ENCODE data around the gene PREPL.
"Not testable (repeated sequence)": the region's sequence is repeated elsewhere in the genome, so short reads cannot be mapped to it uniquely, and the experiment has no call there.

The PREPL gene

DNA sequence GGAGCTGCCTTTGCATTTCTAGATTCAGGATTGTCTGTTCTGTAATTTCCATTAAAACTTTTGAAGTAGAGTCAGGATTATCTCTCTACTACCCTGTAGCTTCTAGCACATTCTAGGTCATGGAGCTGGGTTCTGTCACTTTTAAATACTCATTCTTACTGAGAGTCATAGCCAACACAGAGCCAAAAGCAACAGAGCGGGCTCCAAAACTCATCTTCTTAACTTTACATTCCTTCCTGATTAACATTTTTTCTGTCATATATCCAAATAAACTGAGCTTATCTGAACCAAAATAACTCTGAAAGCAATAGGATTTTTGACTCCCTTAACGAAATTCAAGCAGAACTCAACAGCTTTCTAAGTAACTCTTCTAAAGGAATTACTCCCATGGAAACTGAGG, 12.9 kb downstream of the PREPL start:
- DNase-seq (ENCODE audit: low read depth in 2 of 2) = no peak

DNA sequence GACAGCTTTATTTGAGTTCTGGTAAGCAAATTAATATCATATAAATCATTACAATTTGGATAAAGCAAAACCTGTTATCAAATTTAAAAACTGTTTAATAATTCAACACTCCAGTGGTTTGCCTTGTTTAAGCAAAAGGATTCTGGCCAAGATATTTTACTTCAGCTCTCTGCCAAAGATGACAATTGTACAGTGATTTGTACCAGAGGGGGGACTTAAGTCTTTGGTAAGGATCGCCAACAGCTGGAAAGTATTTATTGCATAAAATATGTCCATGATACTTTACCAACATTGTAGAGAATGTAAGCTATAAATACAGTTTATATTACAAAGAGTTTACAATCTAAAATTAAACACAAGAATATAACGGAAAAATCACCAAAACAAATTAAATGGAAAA, 13.8 kb downstream of the PREPL start:
- DNase-seq (ENCODE audit: low read depth in 2 of 2) = no peak

DNA sequence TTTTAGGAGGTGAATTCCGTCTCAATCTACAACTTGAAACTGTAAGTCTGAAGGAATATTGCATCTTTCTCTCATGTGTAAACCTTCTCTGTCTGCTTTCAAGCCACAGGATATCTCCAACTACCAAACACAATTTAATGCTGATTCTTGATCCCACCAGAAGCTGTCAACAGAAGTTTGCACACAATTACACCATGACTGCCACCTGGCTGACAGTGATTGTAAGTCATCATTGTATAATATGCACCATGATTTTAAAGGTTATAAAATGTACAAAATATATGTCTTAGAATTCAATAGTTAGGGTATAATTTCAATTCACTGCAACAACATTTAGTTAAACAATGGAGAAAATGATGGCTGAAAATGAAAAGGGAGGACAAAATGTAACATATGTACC, 18.4 kb downstream of the PREPL start:
- no peak for DNase-seq (ENCODE audit: low read depth in 2 of 2)

DNA sequence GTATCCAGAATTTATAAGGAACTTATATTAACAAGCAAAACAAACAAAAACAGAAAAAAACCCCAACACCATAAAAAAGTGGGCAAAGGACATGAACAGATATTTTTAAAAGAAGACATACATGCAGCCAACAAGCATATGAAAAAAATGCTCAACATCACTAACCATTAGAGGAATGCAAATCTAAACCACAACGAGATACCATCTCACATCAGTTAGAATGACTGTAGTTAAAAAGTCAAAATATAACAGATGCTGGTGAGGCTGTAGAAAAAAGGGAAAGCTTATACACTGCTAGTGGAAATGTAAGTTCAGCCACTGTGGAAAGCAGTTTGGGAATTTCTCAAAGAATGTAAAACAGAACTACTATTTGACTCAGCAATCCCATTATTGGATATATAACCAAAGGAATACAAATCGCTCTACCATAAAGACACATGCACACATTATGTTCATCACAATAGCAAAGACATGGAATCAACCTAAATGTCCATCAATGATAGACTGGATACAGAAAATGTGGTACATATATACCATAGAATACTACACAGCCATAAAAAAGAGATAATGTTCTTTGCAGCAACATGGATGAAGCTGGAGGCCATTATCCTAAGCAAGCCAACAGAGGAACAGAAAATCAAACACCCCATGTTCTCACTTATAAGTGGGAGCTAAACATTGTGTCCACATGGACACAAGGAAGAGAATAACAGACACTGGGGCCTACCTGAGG, 25.3 kb downstream of the PREPL start:
- no peak for DNase-seq (ENCODE audit: low read depth in 2 of 2)

DNA sequence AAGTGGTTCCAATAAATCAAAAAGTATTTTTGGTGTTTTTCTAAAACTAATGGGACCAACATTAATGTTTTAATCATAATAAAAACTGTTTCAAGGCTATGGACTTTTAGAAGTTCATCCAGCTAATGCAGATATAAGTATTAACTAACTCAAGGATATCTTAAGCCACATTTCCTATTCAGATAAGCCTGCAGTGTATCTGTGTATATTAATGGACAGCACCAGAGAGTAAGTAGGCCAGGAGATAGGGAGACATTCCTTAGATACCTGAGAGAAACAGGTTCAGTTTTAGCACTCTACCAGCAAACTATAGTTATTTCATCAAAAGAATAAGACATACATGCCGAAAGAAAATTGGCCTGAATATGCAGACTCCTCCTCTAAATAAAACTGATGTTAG, 27.3 kb downstream of the PREPL start:
- no peak for DNase-seq (ENCODE audit: low read depth in 2 of 2)

DNA sequence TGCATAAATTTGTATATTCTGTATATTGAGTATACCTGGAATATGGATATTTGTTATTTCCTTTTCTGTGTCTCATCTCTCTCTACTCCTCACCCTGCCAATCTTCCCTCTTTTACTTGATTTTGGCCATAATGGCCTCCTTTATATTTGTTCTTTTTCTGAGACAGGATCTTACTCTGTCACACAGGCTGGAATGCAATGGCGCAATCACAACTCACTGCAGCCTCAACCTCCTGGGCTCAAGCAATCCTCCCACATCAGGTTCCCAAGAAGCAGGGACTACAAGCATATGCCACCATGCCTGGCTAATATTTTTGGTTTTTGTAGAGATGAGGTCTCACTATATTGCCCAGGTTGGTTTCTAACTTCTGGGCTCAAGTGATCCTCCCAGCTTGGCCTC, 30.5 kb downstream of the PREPL start:
- no peak for DNase-seq (ENCODE audit: low read depth in 2 of 2)

DNA sequence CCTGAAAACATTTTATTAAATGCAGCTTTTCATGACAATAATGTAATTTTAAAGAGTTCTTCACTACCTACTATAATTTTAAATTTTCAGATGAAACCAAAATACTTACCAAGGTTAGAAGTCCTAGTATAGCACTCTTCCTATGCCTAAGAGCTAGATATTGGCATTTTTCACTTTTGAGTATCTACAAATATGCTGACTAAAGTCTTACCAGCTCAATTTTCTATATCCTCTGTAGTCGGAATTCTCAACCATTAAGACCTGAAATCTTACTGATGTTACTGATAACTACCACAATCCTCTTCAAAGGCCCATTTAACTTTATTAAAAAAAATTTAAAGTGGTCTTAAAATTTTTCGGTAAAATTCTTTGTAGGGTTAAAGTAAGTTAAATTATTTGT, 32.0 kb downstream of the PREPL start:
- DNase-seq (ENCODE audit: low read depth in 2 of 2) = no peak

DNA sequence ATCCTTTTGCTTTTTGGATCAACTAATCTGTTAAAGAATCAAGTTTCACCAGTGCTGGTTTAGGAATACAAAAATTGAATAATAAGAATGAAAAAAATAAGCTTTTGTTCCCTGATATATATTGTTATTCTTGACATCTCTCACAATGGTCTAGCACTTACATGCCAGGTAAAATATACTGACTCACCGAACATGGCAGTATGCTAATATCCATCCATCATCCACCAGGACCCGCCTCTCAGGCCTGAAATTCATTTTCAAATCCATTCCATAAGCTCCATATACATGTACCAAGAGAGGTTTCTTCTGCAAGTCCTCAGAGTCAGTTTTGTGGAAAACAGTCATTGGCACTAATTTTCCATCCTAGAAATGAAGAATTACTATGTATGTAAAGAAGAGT, 32.5 kb downstream of the PREPL start:
- DNase-seq (ENCODE audit: low read depth in 2 of 2) = no peak

DNA sequence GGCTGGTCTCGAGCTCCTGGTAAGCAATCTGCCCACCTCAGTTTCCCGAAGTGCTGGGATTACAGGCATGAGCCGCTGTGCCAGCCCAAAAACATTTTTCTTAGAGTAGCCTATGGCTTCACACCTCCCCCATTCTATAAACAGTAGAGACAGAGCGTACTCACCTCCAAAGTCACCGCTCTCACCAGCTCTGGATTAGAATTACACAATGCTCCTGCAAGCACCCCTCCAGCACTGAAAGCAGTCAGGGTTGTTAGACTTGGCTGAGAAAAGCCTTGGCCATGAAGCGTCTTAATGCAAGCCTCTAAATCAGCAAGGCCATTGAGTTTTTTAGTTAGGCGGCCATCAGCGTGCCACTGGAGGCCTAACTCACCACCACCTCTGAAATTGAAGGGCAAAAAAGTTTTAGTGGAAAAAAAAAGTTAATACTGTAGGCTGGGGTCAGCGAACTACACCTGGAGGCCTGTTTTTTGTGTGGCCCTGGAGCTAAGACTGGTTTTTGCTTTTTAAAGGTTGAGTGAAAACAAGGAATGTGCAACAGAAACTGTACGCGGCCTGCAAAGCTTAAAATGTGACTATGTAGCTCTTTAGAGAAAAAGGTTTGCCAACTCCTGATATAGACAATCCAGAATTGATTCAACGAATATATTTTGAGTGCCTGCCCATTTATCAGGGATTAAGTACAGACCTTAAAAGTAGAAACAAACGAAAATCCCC, 34.6 kb downstream of the PREPL start:
- no peak for DNase-seq (ENCODE audit: low read depth in 2 of 2)

DNA sequence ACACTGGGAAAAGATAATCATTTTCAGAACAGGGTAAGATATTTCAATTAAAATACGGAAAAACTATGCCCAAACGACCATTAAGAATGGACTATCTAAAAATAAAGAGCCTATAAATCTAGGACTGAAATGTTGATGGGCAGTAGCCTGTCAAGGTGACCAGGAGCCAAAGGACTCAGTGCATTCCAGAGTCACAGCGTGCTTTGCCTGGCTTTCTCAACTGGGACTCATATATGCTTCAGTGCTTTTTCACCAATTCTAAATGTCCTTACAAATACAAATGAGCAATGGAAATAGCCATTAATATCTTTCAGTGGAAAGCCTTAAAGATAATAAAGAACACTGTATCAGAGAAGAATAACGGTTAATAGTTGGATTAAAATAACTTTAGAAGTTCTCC, 35.4 kb downstream of the PREPL start:
- DNase-seq (ENCODE audit: low read depth in 2 of 2) = no peak

DNA sequence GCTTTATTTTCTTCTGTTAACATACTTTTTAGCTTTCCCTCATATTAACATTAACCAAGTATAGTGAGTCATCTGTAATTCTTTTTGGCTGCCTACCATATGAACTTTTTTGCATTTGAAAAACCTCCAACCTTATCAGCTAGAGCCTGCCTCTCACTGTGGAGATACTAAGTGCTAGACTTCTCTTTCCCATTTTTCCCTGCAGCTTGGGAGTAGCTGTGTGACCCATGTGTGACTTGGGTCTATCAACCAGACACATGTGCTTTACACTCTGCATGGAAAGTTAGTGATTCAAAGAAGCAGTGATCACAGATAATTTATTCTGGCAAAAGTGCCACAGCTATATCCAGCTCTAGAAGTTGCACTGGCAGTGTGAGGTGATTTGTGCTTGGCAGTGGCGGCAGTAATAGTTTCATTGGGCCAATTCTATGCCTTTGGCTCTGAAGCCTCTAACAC, 36.3 kb downstream of the PREPL start:
- DNase-seq (ENCODE audit: low read depth in 2 of 2) = no peak

DNA sequence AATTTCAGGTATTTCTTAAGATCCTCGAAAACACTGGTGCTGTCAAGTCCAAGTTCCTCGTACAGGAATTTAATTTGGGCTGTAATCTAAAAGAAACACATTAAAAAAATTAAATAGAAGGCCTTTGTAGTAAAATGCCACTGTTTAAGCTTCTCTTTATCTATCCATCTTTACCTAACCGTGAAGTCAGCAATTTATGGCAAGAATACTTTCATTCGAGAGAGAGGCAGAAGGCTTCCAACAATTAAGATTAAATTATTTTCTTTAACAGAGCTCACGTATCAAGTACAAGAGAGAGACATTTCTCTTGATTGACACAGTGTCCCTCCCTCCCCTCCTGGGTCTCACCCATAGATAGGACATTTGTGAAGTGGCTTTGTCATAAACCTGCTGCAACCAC, 39.9 kb downstream of the PREPL start:
- no peak for DNase-seq (ENCODE audit: low read depth in 2 of 2)

DNA sequence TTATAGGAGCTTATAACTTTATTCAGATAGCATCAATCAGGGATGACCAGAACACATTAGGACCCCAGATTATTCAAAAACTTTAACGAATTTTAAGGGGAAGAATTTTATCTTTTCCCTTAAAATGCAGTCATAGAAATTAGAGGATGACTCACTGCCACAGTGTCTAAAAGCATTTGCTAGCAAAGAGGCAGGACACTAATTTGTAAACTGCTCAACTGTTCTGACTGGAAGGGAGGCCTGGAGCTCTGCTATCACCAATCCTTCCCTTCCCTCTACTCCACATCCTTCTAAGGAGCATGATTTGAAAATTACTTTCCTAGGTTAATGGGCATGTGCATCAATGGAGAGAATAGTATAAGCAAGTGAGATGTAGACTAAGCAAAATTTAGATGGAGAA, 40.5 kb downstream of the PREPL start:
- DNase-seq (ENCODE audit: low read depth in 2 of 2) = no peak

DNA sequence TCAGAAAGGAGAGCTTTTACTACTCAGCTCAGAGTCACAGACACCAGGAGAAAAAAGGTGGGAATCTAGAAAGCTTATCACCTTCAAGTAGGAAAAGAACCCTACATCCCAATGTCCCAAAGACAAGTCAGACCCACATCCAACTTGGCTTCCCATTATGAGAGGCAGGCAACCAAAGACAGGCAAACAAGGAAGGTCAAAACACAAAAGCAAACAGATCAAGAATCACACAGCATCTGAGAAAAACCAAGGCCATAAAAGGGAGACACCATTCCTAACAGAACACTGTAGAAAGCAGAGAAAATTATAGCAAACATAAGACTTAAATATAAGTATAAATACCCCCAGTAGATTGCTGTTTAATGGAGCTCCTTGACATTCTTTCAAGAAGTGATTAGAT, 45.3 kb downstream of the PREPL start:
- no peak for DNase-seq (ENCODE audit: low read depth in 2 of 2)

DNA sequence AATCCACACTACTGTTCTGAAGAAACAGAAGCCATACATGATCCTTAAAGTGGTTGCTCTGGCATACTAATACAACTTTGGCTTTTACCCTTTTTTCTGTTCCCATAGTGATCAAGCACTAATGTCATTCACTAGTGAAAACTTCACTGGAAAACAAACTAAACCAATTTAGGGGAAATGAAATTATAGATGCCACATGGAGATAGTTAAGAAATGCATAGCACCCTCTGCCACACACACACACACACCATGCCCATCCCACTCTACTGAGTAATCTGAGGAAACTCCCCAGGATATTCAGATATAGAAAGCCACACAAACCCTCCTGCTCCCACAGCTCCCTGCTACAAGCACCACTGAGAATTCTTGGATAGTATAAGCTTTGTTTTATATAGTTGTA, 46.9 kb downstream of the PREPL start:
- DNase-seq (ENCODE audit: low read depth in 2 of 2) = no peak

DNA sequence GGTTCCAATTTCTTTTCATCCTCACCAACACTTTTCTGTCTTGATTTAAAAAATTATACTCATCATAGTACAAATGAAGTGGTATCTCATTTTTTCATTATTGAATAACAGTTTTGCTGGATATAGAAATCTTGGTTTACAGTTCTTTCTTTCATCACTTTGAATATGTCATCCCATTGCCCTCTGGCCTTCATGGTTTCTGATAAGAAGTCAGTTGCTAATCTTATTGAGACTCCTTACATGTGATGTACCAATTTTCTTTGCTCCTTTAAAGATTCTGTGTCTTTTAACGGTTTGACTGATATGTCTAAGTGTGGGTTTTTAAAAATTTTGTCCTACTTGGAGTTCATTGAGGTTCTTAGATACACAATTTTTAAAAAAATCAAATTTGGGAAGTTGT, 51.0 kb downstream of the PREPL start:
- DNase-seq (ENCODE audit: low read depth in 2 of 2) = no peak

DNA sequence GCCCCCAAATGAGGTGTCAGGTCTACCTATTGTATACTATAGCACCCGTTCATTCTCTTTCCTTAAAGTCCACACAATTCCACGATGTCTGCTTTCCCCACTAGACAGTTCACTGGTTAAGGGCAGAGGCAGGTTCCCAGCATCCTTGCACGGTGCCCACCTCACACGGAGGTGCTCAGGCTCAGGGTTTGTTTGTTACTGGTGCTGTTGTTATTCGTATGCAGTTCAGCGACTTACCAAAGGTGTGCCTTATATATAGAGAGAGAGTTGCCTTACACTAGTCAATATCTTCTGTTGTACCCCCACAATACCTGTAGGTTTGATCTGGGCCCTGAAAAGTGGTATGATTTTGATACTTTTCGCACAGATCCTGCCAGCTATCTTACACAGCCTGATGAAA, 55.4 kb downstream of the PREPL start:
- no peak for DNase-seq (ENCODE audit: low read depth in 2 of 2)

DNA sequence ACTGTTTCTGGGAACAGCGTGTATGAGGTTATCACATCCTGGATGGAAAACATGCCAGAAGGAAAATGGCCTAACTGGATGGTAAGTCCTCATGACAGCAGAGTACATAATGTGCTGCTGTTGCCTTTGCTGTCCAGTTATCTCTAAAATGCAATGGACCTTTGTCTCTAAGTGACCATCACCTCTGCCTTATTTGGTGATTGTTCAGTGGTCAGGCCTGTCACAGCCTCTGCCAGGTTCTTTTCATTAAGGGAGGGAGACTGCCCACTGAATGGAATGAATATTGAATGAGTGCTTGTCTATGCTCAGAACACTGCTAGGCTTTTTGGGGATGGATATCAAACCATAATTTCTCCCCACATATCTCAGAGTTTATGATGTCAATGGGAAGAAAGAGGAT, 57.0 kb downstream of the PREPL start:
- no peak for DNase-seq (ENCODE audit: low read depth in 2 of 2)

DNA sequence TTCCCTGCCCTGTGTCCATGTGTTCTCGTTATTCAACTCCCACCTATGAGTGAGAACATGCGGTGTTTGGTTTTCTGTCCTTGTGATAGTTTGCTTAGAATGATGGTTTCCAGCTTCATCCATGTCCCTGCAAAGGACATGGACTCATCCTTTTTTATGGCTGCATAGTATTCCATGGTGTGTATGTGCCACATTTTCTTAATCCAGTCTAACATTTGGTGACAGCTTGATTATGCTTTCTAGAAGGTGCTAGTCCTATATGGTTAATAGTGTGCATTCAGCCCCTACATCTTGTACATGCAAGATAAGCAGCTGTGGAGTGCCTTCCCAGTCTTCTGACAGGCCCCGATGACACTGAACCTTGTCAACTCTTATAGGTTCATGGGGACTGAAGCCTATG, 57.5 kb downstream of the PREPL start:
- DNase-seq (ENCODE audit: low read depth in 2 of 2) = not testable (repeated sequence)

DNA sequence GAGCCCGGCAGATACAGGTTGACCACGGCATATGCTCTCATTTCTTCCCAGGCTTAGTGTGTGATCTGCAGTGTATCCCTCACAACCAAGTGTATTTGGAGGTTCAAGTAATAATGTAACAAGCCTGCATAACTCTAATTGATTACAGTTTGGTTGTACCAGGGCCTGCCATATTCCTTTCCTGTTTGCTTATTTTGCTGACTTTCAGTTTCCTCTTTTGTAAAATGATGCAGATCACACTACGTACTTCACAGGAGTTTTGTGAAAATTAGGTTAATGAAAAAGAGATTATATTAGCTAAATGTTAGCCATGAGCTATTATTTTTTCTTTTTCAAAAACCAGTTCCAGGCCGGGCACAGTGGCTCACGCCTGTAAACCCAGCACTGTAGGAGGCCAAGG, 60.2 kb downstream of the PREPL start:
- no peak for DNase-seq (ENCODE audit: low read depth in 2 of 2)

DNA sequence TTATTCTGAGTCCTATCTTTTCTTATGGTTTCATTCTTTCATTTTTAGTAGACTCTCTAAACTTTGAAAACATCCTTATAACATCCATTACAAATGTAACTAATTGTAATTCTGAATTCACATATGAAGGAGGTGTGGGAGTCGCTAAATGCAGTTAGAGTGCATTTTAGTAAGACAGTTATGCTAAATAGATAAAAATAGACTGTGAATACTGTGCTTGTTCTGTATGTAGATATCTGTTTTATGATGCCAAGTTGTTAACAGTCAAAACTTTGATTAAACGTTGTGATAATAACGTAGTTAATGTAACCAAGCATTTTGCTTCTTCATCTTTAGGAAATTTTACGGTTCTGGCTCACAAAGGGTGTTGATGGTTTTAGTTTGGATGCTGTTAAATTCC, 61.7 kb downstream of the PREPL start:
- DNase-seq (ENCODE audit: low read depth in 2 of 2) = no peak

DNA sequence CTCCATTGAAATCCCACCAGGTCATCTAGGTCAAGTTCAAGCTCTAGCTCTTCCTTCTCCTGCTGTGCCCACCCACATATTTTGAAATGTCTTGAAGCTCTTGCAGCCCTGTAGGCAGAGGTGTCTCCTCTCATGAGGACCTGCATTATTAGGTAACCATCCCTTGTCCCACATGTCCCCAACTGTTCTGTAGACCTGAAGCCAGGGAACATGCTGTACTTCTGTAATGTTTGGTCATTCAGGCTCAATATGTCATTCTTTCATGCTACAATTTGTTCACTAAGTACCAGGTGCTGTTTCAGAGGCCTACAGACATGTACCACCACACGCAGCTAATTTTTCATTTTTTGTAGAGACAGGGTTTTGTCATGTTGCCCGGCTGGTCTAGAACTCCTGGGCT, 63.9 kb downstream of the PREPL start:
- DNase-seq (ENCODE audit: low read depth in 2 of 2) = no peak

DNA sequence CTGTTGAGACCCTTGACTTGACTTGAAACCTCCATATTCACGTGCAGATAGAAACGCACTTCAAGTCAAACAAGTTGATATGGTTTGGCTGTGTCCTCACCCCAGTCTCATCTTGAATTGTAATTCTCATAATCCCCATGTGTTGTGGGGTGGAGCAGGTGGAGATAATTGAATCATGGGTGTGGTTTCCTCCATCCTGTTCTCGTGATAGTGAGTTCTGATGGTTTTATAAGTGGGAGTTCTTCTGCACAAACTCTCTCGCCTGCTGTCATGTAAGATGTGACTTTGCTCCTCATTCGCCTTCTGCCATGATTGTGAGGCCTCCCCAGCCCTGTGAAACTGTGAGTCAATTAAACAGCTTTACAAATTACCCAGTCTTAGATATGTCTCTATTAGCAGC, 64.6 kb downstream of the PREPL start:
- DNase-seq (ENCODE audit: low read depth in 2 of 2) = no peak

Measured in stimulated activated CD4-positive, alpha-beta T cell treated with anti-CD3 and anti-CD28 coated beads, Interleukin-1b, Interleukin-23, amount 100 ng/mL, for 1 hour (primary cell).